CD14-positive monocyte (primary cell): ENCODE results near the gene CREB3L1. TPM values are rescaled to one million over a fixed set of nuclear protein-coding genes. Genes with fewer than 3 reads are reported as not detected.

ENCODE experiments used
- DNase-seq, 3 donors: peaks; one replicate each; pipeline ENCODE4 v3.0.0-alpha.2; 2011 to 2022
- H2AFZ ChIP-seq: 2 replicates; pipeline ENCODE4 v1.6.0; 2012; ENCODE audit warnings: mild to moderate bottlenecking, low read depth, low read length, inconsistent platforms; ENCODE audit not compliant: insufficient read depth, poor library complexity, severe bottlenecking
- H3K27ac ChIP-seq, 2 donors: 1 replicate in 1 of 2; 2 replicates in 1 of 2; pipeline ENCODE4 v1.5.1; 2012 to 2013; ENCODE audit warnings: low read length in 2 of 2, control low read depth in 1 of 2, inconsistent platforms in 1 of 2, low read depth in 1 of 2, mild to moderate bottlenecking in 1 of 2
- H3K27me3 ChIP-seq, 2 donors: one replicate each; pipeline versions ENCODE4 v1.6.0 to v1.6.1; 2011 to 2013; ENCODE audit warnings: low read length in 2 of 2; ENCODE audit not compliant: control insufficient read depth in 2 of 2, insufficient read depth in 2 of 2
- H3K36me3 ChIP-seq, 2 donors: replicated peaks in 1 of 2; 1 replicate in 1 of 2; 2 replicates in 1 of 2; pipeline versions ENCODE4 v1.5.1 to v1.6.1; 2012 to 2013; ENCODE audit warnings: low read length in 2 of 2, control low read depth in 1 of 2, inconsistent platforms in 1 of 2, mild to moderate bottlenecking in 1 of 2; ENCODE audit not compliant: insufficient read depth in 2 of 2, control insufficient read depth in 1 of 2
- H3K4me1 ChIP-seq, 2 donors: 1 replicate in 1 of 2; 2 replicates in 1 of 2; pipeline versions ENCODE4 v1.5.1 to v1.6.1; 2012 to 2013; ENCODE audit warnings: low read length in 2 of 2, control low read depth in 1 of 2, inconsistent platforms in 1 of 2, mild to moderate bottlenecking in 1 of 2, moderate library complexity in 1 of 2; ENCODE audit not compliant: insufficient read depth in 2 of 2, control insufficient read depth in 1 of 2
- H3K4me2 ChIP-seq: replicated peaks from 2 replicates; pipeline ENCODE3; 2012; ENCODE audit warnings: low read length, moderate library complexity, mild to moderate bottlenecking; ENCODE audit not compliant: poor library complexity, severe bottlenecking; ENCODE audit errors: extremely low read depth
- H3K4me3 ChIP-seq, 3 experiments: fragments of 200-600 bp in 1 of 3; sonication (generic) in 1 of 3; replicated peaks in 1 of 3; 1 replicate in 2 of 3; 2 replicates in 1 of 3; pipeline ENCODE4 v1.5.1; 2011 to 2013; ENCODE audit warnings: low read length in 3 of 3, mild to moderate bottlenecking in 3 of 3, control low read depth in 2 of 3, low read depth in 2 of 3, inconsistent platforms in 1 of 3, moderate library complexity in 1 of 3
- H3K79me2 ChIP-seq: 2 replicates; pipeline ENCODE4 v1.6.0; 2012; ENCODE audit warnings: mild to moderate bottlenecking, control low read depth, inconsistent platforms, low read length, moderate library complexity; ENCODE audit not compliant: insufficient read depth
- H3K9ac ChIP-seq: 2 replicates; pipeline ENCODE4 v1.6.0; 2017; ENCODE audit warnings: low read length, mild to moderate bottlenecking; ENCODE audit not compliant: insufficient read depth, poor library complexity, severe bottlenecking
- H3K9me3 ChIP-seq, 2 donors: replicated peaks in 1 of 2; 1 replicate in 1 of 2; 2 replicates in 1 of 2; pipeline versions ENCODE4 v1.5.1 to v1.6.1; 2012 to 2013; ENCODE audit warnings: low read length in 2 of 2, control low read depth in 1 of 2; ENCODE audit not compliant: control insufficient read depth in 1 of 2, insufficient read depth in 1 of 2
- H4K20me1 ChIP-seq: 2 replicates; pipeline ENCODE4 v1.6.0; 2012; ENCODE audit warnings: mild to moderate bottlenecking, low read length, control low read depth, moderate library complexity; ENCODE audit not compliant: insufficient read depth
- H3K27ac Mint-ChIP-seq, 7 donors: one replicate each; pipeline ENCODE4 v1.8.0; 2020; ENCODE audit warnings: mild to moderate bottlenecking in 7 of 7, mixed read lengths in 7 of 7, moderate library complexity in 6 of 7, inconsistent platforms in 2 of 7
- H3K27me3 Mint-ChIP-seq, 3 donors: one replicate each; pipeline ENCODE4 v1.8.0; 2021 to 2022; ENCODE audit warnings: low read depth in 3 of 3, mild to moderate bottlenecking in 3 of 3, mixed read lengths in 3 of 3, moderate library complexity in 3 of 3, inconsistent platforms in 1 of 3
- H3K36me3 Mint-ChIP-seq, 2 donors: one replicate each; pipeline ENCODE4 v1.8.0; 2020; ENCODE audit warnings: mixed read lengths in 2 of 2, inconsistent platforms in 1 of 2, mild to moderate bottlenecking in 1 of 2
- H3K4me1 Mint-ChIP-seq: one replicate; pipeline ENCODE4 v1.8.0; 2020; ENCODE audit warnings: mild to moderate bottlenecking, mixed read lengths
- H3K4me3 Mint-ChIP-seq, 2 donors: one replicate each; pipeline ENCODE4 v1.8.0; 2020; ENCODE audit warnings: mild to moderate bottlenecking in 2 of 2, mixed read lengths in 2 of 2, moderate library complexity in 1 of 2
- H3K9me3 Mint-ChIP-seq, 7 donors: one replicate each; pipeline ENCODE4 v1.8.0; 2020 to 2022; ENCODE audit warnings: mixed read lengths in 7 of 7, mild to moderate bottlenecking in 6 of 7, moderate library complexity in 6 of 7, inconsistent platforms in 2 of 7
- CTCF ChIP-seq: fragments of 200-600 bp; IDR thresholded peaks from one replicate; pipeline ENCODE4 v1.8.0; 2022; ENCODE audit warnings: antibody characterized with exemption, mild to moderate bottlenecking
- WGBS: methylation state at CpG from one replicate; pipeline ENCODE4 v1.1.5; 2013; ENCODE audit warnings: missing lambda C conversion rate; ENCODE audit not compliant: insufficient coverage; 5-methylcytosine and 5-hydroxymethylcytosine counted together
- intact Hi-C, 2 donors: fragments of 100-400 bp; cut with micrococcal nuclease; formaldehyde crosslinking; loops; one replicate each; pipeline versions ENCODE4 v1.15.0 to v1.15.1; 2023
- polyA plus RNA-seq, 3 donors: library from polyadenylated mRNA; depleted of rRNA in 1 of 3; unstranded in 2 of 3; stranded (reverse) in 1 of 3; fragments of 300-500 nt in 2 of 3; fragments of >200 nt in 1 of 3; fragmentation: Illumina TruSeq in 2 of 3; gene quantifications; 1 replicate in 2 of 3; 2 replicates in 1 of 3; pipeline ENCODE4 v1.2.3, GENCODE V29; 2012 to 2021

CREB3L1 gene
- polyA plus RNA-seq, 3 donors, result not detected

- H3K4me1 ChIP-seq, result peaks cover 17 to 34% of the 10 kb centered on the region in 2 donors
- peak overlapping the region in 1 of 2 donors; percentile 26 for H3K27ac ChIP-seq
- no peaks in the 10 kb centered on the region for H3K9me3 Mint-ChIP-seq
- no peak overlapping the region for H3K4me3 Mint-ChIP-seq
- no peak overlapping the region for H3K4me2 ChIP-seq
- peaks cover 54 to 87% of the 10 kb centered on the region in 2 donors for H3K36me3 Mint-ChIP-seq
- peak overlapping the region in 1 of 7 donors; percentile 19 for H3K27ac Mint-ChIP-seq
- intact Hi-C loops, result loop anchor here in 1 of 2 donors (2.0 to 5.0 kb wide), 2 partner anchors 15 to 169 kb away; no protein-coding TSS in a partner anchor
- 90% methylated on average over 8 of the region's 12 CpGs for WGBS
- peaks cover 75 to 91% of the 10 kb centered on the region in 2 donors for H3K36me3 ChIP-seq
- H3K79me2 ChIP-seq, result peaks cover 90% of the 10 kb centered on the region
- no peak overlapping the region for H2AFZ ChIP-seq
- H3K27me3 ChIP-seq, result no peaks in the 10 kb centered on the region
- peaks cover 1 to 4% (median 1%) of the 10 kb centered on the region in 3 donors for H3K27me3 Mint-ChIP-seq
- peaks cover 26% of the 10 kb centered on the region for H3K4me1 Mint-ChIP-seq
- H3K9ac ChIP-seq, result no peak overlapping the region
- DNase-seq, result no peak
- no peaks in the 10 kb centered on the region for H3K9me3 ChIP-seq
- H4K20me1 ChIP-seq, result peaks cover 99% of the 10 kb centered on the region
- no peak overlapping the region for H3K4me3 ChIP-seq
- TF ChIP-seq CTCF, result no peak
Measured at GRCh38 chr11:46367916-46368267, 90.4 kb downstream of the CREB3L1 start.

- Histone ChIP-seq H3K27me3 (no peaks in the 10 kb centered on the region), H3K4me1 (peaks cover 4 to 17% of the 10 kb centered on the region in 2 donors), H3K9ac (no peak overlapping the region), H3K4me2 (no peak overlapping the region), H3K79me2 (peaks cover 79% of the 10 kb centered on the region), H3K36me3 (peaks cover 85 to 96% of the 10 kb centered on the region in 2 donors), H3K27ac (no peak overlapping the region), H3K9me3 (no peaks in the 10 kb centered on the region), H4K20me1 (peaks cover 99% of the 10 kb centered on the region), H3K4me3 (no peak overlapping the region), H2AFZ (no peak overlapping the region)
- intact Hi-C loops, result loop anchor here in 1 of 2 donors (5.0 kb wide), 1 partner anchor 168 kb away; no protein-coding TSS in a partner anchor
- peak in 2 of 3 donors; percentile 42 for DNase-seq
- H3K36me3 Mint-ChIP-seq, result peaks cover 58 to 92% of the 10 kb centered on the region in 2 donors
- peaks cover 11% of the 10 kb centered on the region for H3K4me1 Mint-ChIP-seq
- WGBS, result 82% methylated on average over 19 of the region's 25 CpGs
- H3K27ac Mint-ChIP-seq, result peak overlapping the region in 2 of 7 donors; percentile 73 to 77
- H3K9me3 Mint-ChIP-seq, result no peaks in the 10 kb centered on the region
- no peak overlapping the region for H3K4me3 Mint-ChIP-seq
- peaks cover 1 to 2% (median 1%) of the 10 kb centered on the region in 3 donors for H3K27me3 Mint-ChIP-seq
- TF ChIP-seq CTCF, result peak; percentile 90
Measured at GRCh38 chr11:46369458-46370152, 92.1 kb downstream of the CREB3L1 start.
